GM20000 (cell line): ENCODE data around the gene LACRT.

Source experiments
- DNase-seq: peaks from one replicate; pipeline ENCODE4 v3.0.0; 2012; ENCODE audit warnings: low spot score
- TF ChIP-seq, protein P1 (sequence below): IDR thresholded peaks from 2 replicates; pipeline ENCODE4 v1.5.1; 2012; ENCODE audit warnings: mild to moderate bottlenecking, control low read depth; ENCODE audit errors: extremely low read depth, missing control alignments

Gene LACRT

GRCh38 chr12:54608156-54608555, 26.5 kb downstream of the LACRT start:
- DNase-seq: no peak
- TF ChIP-seq, protein P1, sequence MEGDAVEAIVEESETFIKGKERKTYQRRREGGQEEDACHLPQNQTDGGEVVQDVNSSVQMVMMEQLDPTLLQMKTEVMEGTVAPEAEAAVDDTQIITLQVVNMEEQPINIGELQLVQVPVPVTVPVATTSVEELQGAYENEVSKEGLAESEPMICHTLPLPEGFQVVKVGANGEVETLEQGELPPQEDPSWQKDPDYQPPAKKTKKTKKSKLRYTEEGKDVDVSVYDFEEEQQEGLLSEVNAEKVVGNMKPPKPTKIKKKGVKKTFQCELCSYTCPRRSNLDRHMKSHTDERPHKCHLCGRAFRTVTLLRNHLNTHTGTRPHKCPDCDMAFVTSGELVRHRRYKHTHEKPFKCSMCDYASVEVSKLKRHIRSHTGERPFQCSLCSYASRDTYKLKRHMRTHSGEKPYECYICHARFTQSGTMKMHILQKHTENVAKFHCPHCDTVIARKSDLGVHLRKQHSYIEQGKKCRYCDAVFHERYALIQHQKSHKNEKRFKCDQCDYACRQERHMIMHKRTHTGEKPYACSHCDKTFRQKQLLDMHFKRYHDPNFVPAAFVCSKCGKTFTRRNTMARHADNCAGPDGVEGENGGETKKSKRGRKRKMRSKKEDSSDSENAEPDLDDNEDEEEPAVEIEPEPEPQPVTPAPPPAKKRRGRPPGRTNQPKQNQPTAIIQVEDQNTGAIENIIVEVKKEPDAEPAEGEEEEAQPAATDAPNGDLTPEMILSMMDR: no peak

DNA sequence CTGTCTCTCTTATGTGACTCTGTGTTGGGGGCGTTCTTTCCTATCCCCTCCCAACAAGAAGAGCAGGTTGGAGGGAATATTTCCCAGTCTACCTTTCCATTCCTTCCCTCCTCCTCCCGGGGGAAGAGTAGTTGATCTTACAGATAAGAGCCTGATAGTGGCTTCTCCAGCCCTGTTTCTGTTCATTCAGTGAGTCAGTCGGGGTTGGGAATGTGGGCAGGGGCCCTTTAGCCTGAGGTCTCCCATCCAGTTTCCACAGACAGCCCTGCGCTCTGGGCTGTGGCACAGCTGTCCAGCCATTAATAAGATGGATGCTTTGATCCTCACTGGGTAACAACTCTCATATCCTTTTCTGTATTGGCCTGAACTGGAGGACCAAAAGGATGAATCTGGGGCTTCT, 28.1 kb downstream of the LACRT start:
- TF ChIP-seq, protein P1: no peak
- DNase-seq: no peak

DNA sequence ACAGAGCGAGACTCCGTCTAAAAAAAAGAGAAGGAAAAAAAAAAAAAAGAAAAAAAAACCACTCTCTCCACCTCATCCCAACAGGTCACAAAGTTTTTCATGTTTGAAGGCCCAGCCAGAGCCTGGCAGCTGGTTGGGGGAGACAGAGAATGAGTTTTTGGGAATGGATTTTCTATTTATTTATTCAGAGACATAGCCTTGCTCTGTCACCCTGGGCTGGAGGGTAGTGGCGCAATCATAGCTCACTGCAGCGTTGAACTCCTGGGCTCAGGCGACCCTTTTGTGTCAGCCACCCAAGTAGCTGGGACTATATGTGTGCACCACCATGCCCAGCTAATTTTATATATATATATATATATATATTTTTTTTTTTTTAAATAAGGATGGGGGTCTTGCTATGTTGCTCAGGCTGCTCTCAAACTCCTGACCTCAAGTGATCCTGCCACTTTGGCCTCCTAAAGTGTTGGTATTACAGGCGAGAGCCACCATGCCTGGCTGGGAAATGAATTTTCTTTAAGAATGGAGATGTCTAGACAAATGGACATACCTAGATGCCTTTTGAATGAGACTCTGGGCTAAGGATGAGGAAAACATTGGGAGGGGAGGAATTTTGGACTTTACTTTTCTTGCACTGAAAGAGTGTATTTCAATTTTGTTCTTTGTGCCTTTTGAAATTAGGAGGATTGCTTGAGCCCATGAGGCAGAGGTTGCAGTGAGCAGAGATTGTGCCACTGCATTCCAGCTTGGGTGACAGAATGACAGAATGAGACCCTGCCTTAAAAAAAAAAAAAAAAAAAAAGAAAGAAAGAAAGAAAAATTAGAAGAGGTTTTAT, 29.3 kb downstream of the LACRT start:
- DNase-seq: no peak
- TF ChIP-seq, protein P1: no peak

GRCh38 chr12:54604436-54604835, 30.3 kb downstream of the LACRT start:
- no peak for DNase-seq
- TF ChIP-seq, protein P1: no peak

- DNase-seq: no peak
- TF ChIP-seq, protein P1: no peak
Measured at GRCh38 chr12:54603872-54604271, 30.8 kb downstream of the LACRT start.

GRCh38 chr12:54603173-54603814, 31.4 kb downstream of the LACRT start:
- TF ChIP-seq, protein P1: peak; percentile 81
- peak; percentile 79 for DNase-seq

DNA sequence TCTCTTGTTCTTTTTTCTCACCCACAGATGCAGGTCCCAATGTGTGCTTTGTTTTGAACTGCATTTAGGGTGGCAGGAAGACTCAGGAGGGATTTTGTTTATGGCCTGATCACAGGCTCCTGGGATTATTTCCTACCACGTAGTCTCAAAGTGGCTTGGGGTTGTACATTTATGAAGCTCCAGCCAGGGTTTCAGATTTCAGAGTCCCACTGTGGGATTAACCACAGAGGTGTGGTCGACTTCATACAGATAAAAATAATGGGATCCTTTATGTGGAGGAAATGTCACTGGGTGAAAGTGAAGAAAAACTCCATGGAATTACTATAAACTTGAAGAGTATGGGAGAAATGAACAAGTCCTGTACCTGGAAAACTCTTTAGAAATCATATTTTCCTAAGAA, 32.0 kb downstream of the LACRT start:
- DNase-seq: no peak
- TF ChIP-seq, protein P1: no peak
